GM12874 (cell line): ENCODE measurements around the gene SAFB.

ENCODE experiments used
- CTCF ChIP-seq: IDR thresholded peaks from 2 replicates; pipeline ENCODE4 v1.5.1; 2011; ENCODE audit warnings: low read depth, mild to moderate bottlenecking, control low read depth, low read length, moderate library complexity; ENCODE audit not compliant: insufficient read depth

The SAFB gene

DNA sequence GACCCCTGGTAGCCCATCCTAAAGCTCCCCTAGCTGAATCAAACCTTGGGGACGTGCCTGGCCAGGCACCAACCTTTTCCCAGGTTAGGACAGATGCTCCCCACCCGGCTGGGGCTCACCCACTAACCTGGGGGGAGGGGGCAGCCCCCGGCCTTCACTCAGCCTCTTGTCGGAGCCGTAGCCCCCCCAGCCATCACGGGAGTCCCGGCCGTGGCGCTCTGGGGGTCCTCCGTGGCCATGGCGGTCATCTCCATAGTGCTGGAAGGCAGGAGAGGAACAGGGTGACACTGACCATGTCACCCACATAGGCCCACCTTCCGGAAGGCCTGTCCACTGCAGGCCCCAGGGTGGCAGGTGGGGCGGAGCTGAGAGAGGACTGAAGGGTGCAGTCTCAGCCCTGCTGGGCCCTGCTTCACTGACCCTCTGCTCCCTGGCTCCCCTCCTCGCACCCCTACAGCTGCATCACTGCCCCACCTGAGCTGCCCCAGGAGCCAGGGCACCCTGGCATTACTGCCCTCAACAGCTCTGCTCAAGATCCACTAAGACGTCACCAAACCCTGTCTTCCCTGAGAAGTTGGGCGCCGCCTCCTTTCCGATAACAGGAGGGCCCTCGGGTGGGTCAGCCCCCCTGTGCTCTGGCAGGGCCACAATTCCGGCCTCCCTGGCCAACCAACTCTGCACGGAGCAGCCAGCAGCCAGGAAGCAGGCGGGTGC is 32.6 kb upstream of the SAFB start:
- no peak for TF ChIP-seq CTCF

GRCh38 chr19:5590865-5591154 is 32.1 kb upstream of the SAFB start:
- no peak for TF ChIP-seq CTCF

- TF ChIP-seq CTCF: no peak
Observed at GRCh38 chr19:5591476-5591875, 31.4 kb upstream of the SAFB start.

GRCh38 chr19:5592531-5593342 is 30.1 kb upstream of the SAFB start:
- no peak for TF ChIP-seq CTCF

GRCh38 chr19:5593343-5594255 is 29.3 kb upstream of the SAFB start:
- TF ChIP-seq CTCF: no peak

- no peak for TF ChIP-seq CTCF
Observed at GRCh38 chr19:5594521-5594950, 28.3 kb upstream of the SAFB start.

DNA sequence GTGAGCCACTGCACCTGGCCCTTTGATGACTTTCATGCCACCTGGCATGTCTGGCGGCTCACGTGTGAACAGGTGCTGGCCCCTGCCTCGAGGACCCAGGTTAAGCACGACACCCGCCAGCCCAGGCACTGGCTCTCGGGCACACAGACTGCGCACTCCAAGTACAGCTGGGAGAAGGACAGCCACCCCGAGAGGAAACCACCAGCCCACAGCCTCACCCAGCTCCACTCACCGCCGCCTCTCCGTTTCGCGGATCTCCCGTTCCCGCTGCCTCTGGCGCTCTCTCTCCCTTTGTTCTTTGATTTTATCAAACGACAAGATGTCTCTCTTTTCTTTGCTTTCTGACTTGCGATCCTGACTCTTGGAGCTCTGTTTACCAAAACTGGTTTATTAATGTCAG is 27.8 kb upstream of the SAFB start:
- TF ChIP-seq CTCF: no peak
